Measurements from ENCODE around the gene SMIM38. TPM values are rescaled to one million over a fixed set of nuclear protein-coding genes. Genes with fewer than 3 reads are reported as not detected.

SMIM38 gene
- total RNA-seq, 1 donor from 2014 or later = 2.2 TPM

- ATAC-seq = no peak
- intact Hi-C loops (cut with DNase I) = no loop called here
These were observed 1.4 kb upstream of the SMIM38 start for GRCh38 chr11:69154211-69154913.

DNA sequence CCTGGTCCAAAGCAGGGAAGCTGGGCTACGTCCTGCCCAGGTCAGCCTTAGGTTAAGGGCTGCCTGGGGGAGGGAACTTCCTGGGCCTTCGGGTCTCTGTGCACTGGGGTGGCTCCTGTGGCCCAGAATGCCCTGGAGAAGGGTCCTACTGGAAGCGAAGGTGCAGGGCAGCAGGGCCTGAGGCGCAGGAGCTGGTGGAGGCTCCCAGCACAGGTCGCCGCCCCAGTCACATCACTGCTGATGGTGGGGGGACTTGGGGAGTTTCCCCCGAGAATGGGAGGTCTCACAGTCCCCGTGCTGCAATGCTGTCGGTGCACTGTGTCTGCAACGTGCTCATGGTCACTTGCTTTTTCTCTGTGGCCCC is 815 bp upstream of the SMIM38 start:
- DNase-seq (ENCODE audit: low spot score) (no peak), ATAC-seq (no peak)
- intact Hi-C loops (cut with DNase I) = no loop called here

More at GRCh38 chr11:69154211-69154913, 1.4 kb upstream of the SMIM38 start:
- no peak for DNase-seq (ENCODE audit: low spot score)

- DNase-seq (ENCODE audit: low spot score) (no peak), ATAC-seq (no peak)
- intact Hi-C loops (cut with DNase I) = no loop called here
These were observed 502 bp downstream of the SMIM38 start for GRCh38 chr11:69156235-69156639.

DNA sequence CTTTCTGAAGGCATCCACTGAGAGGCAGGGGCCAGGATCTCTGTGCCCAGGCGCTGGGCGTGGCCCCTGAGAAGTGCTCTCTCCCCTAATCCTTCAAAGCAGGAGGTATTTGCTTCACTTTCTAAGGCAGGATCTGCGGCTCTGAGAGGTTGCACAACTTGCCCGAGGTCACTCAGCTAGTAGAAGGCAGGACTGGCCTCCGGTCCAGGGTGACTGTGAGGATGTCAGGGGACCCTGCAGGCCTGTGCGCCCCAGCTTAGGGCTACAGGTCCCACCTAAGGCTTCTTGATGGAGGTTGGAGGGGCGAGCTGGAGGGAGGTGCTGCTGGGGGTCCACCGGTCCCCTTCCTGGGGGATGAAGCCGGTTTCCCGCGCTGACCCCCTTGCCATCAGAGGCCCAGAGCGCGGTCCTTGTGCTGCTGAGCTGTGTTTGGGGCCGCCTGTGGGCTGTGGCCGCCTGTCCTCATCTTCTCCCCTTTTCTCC is 979 bp downstream of the SMIM38 start:
- DNase-seq (ENCODE audit: low spot score) = no peak
- ATAC-seq = peak; percentile 5
- intact Hi-C loops (cut with DNase I) = no loop called here

DNA sequence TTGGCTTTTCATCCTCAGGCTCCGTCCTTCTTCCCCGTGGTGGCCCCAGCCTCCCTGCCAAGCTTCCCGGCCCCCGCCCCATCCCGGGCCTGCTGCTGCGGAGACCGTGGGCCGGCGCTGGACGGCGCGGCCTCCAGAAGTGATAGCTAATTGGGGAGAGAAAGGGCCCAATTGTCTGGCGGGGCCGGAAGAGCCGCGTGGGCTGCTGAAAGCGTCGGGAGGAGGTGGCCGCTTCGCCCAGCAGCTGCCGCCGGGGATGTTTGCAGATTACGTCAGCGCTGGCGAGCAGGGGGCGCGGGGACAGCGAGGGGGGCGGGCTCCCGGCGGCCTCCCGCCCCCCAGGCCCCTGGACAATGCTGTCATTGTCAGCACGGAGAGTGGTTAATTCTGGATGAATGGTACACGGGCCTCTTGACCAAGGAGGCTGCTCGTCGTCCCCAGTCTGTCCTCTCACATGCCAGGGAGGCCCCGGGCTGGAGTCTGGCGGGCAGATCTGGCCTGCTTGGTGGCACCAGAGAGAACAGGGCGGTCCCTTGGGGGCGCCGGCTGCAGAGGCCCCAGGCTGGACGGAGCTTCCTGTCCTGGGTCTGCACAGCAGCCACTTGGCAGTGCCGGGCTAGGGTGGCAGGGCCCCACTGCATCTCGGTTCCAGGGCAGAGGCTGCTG is 1.6 kb downstream of the SMIM38 start:
- DNase-seq (ENCODE audit: low spot score) (peak; percentile 89), ATAC-seq (peak; percentile 91)
- intact Hi-C loops (cut with DNase I) = no loop called here

DNA sequence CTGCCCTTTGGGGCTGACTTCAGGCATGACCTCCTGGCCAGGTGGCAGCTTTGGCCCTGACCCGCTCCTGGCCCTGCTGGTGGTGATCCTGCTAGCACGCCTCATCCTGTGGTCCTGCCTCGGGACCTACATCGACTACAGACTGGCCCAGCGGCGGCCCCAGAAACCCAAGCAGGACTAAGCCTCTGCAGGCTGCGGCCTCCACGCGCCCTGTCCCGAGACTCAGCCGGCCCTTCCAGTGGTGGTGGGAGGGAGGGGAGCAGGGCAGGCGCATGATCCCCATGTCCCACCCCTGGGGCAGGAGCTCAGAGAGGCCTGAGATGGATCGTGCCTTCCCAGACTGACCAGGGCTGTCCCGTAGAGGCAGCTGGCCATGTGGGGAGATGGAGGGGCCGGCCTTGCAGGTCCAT is 2.1 kb downstream of the SMIM38 start:
- DNase-seq (ENCODE audit: low spot score) (no peak), ATAC-seq (peak; percentile 9)
- intact Hi-C loops (cut with DNase I) = no loop called here

DNA sequence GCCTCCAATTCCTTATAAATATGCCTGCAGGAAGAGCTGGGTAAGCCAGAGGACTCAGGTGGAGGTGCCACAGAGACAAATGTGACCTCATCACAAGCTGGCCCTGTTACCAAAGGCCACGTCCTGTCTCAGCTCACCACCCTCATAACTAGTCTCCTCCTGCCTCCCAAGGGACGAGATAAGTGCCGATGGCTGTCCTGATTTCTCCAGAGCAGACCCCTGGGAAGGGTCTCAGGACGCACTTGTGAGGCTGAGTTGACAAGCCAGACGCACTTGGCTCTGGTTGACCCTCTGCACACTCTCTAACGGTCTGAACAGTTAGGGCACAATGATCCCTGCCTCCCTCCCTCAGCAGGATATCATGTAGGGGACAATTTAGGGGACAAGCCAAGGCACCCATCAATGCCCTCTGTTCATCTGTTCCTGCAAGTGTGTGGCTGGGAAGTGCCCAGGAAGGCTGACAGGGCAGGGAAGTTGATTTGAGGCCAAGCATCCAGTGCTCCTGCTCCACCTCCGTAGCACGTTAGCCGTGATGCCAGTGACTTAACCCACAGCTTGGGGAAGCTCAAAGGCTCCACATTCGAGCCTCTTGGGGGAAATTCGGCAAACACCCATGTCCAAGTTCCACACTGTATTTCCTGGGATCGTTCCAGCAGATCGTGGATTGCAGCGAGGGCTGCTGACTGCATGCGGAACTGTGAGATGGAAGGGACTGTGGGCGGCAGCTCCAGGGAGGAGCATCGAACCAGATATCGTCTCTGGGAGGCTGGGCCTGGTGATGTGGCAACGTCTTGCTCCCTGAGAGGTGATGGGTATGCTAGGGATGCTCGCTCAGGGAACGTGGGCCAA is 2.8 kb downstream of the SMIM38 start:
- intact Hi-C loops (cut with DNase I) = no loop called here
- ATAC-seq (no peak), DNase-seq (ENCODE audit: low spot score) (no peak)

GRCh38 chr11:69159150-69159852 is 3.6 kb downstream of the SMIM38 start:
- ATAC-seq = no peak
- intact Hi-C loops (cut with DNase I) = no loop called here
- no peak for DNase-seq (ENCODE audit: low spot score)

DNA sequence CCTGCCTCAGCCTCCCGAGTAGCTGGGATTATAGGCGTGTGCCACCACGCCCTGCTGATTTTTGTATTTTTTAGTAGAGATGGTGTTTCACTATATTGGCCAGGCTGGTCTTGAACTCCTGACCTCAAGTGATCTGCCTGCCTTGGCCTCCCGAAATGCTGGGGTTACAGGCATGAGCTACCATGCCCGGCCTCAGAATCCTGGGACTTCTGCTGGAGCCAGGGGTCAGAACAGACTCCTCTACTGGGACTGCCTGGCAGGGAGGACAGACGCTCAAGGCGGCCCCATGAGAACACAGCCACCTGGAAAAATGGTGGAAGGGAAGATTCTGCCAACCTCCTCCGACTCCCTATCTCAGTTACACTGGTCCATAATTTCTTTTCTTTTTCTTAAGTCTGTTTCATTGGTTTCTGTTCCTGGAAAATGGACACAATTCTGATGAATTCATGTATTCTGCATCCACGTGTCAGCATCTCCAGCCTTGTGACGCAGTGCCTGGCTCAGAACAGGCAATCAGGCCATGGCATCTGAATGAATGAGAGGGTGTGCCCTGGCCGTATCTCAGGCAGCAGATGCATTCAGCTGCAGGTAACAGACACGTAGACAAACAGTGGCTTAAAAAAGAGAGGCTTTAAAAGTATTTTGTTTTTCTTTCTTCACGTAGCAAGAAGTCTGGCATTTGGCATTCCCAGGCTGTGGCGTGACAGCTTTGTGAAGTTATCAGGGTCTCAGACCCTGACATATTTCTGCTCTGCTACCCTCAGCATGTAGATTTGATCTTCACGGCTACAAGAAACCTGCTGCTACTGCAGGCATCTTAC is 4.8 kb downstream of the SMIM38 start:
- ATAC-seq = no peak
- intact Hi-C loops (cut with DNase I) = no loop called here
- DNase-seq (ENCODE audit: low spot score) = no peak

- ATAC-seq (no peak), DNase-seq (ENCODE audit: low spot score) (no peak)
- intact Hi-C loops (cut with DNase I) = no loop called here
These were observed 5.3 kb downstream of the SMIM38 start for GRCh38 chr11:69161117-69161407.

DNA sequence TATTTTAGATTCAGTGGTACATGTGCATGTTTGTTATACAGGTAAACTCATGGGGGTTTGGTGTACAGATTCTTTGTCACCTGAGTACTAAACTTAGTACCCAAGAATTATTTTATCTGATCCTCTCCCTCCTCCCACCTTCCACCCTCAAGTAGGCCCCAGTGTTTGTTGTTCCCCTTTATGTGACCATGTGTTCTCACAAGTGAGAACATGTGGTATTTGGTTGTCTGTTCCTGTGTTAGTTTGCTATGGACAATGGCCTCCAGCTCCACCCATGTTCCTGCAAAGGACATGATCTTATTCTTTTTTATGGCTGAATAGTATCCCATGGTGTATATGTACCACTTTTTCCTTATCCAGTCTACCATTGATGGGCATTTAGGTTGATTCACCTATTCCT is 6.8 kb downstream of the SMIM38 start:
- intact Hi-C loops (cut with DNase I) = no loop called here
- no peak for ATAC-seq
- DNase-seq (ENCODE audit: low spot score) = no peak

DNA sequence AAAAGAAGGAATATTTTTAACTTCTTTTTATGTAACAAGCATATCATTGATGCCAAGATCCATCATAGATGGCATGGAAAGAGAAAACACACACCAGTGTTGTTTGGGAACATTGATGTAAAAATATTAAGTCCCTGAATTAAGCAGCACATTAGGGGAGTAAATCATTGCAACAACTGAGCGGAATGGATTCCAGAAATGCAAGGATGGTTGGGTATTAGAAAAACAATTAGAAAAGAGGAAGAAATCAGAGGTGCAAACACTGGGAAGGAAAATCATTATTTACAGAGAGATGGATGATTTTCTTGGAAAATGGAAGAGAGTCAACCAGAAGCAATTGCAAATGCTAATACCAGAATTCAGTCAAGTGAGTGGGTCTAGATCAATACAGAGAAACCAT is 8.1 kb downstream of the SMIM38 start:
- intact Hi-C loops (cut with DNase I) = no loop called here

DNA sequence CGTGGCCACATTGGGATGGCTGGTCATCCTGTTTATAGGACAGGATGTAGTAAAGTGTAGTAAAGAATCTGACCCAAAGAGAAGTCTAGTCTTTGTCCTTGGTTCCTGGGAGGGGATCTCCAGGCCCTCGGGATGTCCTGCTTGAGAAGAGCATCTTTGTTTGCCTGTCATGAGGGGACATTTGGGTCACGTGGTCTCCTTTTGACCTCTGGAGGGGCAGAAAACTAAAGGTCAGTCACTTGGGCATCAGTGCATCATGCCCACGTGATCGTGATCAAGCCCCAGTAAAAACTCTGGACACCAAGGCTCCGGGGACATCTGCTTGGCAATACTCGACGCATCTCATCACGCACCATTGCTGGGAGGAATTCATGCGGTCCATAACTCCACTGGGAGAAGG is 9.1 kb downstream of the SMIM38 start:
- DNase-seq (ENCODE audit: low spot score) (no peak), ATAC-seq (no peak)
- intact Hi-C loops (cut with DNase I) = no loop called here

More for the DNA sequence above, 8.1 kb downstream of the SMIM38 start:
- ATAC-seq (no peak), DNase-seq (ENCODE audit: low spot score) (no peak)

GRCh38 chr11:69165775-69166174 is 10.0 kb downstream of the SMIM38 start:
- no peak for ATAC-seq
- intact Hi-C loops (cut with DNase I) = no loop called here
- DNase-seq (ENCODE audit: low spot score) = no peak

GRCh38 chr11:69166218-69167115 is 10.7 kb downstream of the SMIM38 start:
- intact Hi-C loops (cut with DNase I) = no loop called here
- DNase-seq (ENCODE audit: low spot score) (no peak), ATAC-seq (peak; percentile 53)

GRCh38 chr11:69167130-69167915 is 11.6 kb downstream of the SMIM38 start:
- no peak for DNase-seq (ENCODE audit: low spot score)
- intact Hi-C loops (cut with DNase I) = no loop called here
- no peak for ATAC-seq

All from sciatic nerve (tissue), 2 donors.